ENCODE data around the gene NKPD1.

The NKPD1 gene

DNA sequence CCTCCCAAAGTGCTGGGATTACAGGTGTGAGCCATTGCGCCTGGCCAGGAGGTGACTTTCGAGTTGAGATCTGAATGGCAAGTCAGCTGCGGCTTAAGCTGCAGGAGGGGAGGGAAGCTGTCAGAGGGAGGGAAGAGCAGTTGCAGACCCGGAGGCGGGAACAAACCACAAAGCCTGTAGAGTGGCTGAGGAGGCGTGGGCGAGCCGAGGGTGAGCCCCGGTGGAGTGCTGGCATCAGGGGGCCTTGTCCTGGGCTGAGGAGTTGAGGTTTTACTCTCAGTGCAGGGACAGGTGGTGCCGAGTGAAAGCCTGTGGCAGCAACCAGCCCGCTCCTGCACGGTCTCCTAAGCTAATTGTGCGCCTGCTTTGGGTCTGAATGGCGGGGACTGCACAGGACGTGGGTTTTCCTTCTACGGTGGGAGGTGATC lies 43.6 kb downstream of the NKPD1 start:
- DNase-seq: peak; percentile 66

DNA sequence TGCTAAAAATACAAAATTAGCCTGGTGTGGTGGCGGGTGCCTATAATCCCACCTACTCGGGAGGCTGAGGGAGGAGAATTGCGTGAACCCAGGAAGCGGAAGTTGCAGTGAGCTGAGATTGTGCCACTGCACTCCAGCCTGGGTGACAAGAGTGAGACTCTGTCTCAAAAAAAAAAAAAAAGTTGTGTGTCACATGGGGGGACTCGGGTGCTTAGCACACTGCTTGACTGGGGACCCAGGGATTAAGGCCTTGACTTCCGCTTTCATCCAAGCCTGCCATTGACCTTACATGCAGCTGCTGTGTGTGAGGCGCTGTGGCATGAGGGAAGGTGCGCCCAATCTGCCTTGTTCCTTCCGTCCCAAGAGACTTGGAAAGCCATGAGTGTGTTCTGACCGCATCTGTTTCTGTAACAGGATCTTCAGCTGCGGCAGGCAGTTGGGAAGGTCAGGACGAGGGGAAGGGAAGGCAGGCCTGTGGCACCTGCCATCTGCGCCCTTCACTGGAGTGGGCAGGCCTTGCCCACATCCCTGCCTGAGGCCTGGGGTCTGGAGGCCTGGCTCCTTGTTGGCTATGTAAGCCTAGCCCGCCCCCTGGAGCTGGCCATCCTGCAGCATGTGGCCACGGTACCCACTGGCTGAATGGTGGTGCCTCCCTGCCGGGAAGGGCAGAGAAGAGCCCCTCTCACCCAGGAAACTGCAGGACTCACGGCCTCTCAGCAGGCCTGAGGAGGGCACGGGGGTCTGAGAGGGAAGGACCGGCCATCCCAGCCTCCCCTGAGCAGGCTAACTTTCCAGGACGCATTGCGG lies 44.8 kb downstream of the NKPD1 start:
- DNase-seq: no peak

- no peak for DNase-seq
These were observed 46.7 kb downstream of the NKPD1 start for GRCh38 chr19:45114116-45114515.

GRCh38 chr19:45113628-45114027 lies 47.2 kb downstream of the NKPD1 start:
- no peak for DNase-seq

DNA sequence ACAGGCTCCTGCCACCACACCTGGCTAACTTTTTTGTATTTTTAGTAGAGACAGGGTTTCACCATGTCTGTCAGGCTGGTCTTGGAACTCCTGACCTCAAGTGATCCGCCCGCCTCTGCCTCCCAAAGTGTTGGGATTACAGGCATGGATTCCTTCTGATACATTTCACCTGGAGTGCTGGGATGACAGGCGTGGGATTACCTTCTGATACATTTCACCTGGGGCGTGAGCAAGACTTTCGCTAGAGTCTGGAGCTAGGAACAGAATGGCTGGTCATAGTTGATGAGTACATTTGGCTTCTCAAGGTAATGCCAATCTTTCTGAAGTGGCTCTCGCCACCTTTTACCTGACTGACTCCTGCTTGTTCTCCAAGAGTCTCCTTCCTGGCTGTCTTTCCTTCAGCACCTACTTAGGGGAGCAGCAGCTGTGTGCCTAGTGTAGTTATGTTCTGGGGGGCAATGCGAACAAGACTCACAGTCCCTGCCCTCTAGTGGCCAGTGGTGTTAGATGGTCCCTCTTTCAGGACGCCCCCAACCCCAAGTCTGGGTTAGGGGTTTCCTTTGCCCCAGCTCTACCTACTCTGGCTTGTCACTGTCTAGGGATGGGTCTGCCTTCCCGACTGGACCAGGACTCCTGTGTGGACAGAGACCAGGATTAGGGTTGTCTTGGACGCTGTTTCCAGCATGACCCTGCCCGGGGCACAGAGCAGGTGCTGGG lies 48.5 kb downstream of the NKPD1 start:
- DNase-seq: no peak
